HCEC 1CT (cell line): ENCODE measurements around the gene KIF11.

ENCODE experiments used
- DNase-seq: peaks from one replicate; pipeline ENCODE4 v3.0.0-alpha.2; 2017

Gene KIF11

GRCh38 chr10:92688927-92689662 is 96.2 kb downstream of the KIF11 start:
- peak; percentile 6 for DNase-seq

GRCh38 chr10:92689663-92690210 is 96.8 kb downstream of the KIF11 start, which contains the start of gene HHEX:
HHEX (plus strand) TSS chr10:92689955; CDS start chr10:92689987, 32 bp downstream.
- peak; percentile 68 for DNase-seq

DNA sequence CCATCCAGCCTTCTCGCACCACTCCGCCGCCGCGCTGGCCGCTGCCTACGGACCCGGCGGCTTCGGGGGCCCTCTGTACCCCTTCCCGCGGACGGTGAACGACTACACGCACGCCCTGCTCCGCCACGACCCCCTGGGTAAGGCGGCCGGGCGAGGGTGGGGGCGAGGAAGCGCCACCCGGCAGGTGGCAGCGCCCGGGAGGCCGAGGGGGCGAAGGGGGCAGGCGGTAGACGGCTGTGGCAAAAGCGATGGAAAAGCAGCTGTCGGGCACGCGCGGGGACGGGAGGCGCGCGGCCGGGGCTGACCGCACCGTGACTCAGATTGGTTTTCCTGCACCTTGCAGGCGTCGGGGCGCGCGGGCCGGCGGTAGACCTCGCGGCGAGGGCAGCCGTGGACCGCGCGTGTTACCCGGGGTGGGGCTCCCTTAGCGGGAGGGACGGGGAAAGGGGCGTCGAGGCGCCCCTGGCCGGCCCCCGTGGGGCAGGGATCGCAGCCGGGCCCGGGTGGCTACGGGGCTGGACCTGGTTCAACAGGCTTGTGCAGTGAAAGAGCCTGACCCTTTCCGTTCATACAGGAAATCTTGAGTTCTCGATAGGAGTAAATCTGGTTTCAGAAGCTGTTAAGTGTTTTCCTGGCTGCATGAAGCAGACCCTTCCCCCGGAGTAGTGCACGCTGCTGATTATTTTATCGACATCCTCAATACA is 97.4 kb downstream of the KIF11 start:
- DNase-seq, result peak; percentile 74

DNA sequence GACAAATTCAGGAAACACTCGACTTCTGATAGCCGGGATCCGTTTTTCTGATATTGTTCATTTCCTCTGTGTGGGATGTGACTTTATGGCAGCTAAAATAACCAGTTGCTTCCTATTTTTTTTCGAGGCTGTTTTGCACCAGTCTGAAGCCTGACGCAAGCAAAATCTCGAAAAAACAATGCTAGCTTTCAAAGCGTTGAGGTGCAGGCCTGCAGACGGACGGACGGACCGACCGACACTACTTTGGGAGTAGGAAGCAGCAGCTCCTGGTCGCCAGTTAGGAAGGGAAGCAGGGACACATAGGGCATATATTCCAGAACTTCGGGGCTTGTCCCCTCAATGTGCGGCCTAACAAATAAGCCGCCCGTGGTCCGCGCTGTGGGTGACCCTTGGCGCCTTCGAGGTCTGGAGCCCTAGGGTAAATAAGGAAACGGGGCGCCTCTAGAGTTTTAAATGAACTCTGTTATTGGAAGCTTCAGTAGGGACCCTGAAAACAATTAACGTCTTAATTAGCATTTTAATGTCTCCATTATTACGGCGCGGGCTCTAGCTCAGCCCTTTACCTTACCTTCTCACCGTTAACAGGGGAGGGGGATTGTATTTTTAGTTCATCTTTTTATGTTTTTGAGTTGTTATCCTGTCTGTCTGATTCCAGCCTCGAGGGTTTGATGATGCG is 98.1 kb downstream of the KIF11 start:
- DNase-seq, result no peak

DNA sequence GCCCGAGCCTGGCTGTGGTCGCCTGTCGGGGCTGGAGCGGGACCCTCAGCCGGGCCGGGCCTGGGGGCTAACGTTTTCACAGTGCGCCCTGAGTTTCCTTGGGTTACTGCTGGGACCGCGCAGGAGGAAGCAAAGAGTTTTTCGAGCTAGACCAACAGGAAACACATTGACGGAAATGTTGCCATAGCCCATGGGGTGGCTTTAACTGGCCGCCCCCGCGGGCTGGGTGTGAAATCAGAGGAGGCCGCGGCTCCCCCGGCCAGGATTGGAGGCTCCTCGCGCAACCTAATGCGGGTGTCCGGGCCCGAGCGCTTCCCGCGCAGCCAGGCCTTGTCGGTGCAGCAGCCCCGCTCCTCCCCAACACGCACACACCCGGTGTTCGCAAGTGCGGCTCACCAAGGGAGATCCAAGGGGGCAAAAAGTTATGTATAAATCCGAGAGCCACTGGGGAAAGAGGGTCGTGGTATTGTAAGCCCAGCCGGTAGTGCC is 98.7 kb downstream of the KIF11 start:
- DNase-seq, result no peak

DNA sequence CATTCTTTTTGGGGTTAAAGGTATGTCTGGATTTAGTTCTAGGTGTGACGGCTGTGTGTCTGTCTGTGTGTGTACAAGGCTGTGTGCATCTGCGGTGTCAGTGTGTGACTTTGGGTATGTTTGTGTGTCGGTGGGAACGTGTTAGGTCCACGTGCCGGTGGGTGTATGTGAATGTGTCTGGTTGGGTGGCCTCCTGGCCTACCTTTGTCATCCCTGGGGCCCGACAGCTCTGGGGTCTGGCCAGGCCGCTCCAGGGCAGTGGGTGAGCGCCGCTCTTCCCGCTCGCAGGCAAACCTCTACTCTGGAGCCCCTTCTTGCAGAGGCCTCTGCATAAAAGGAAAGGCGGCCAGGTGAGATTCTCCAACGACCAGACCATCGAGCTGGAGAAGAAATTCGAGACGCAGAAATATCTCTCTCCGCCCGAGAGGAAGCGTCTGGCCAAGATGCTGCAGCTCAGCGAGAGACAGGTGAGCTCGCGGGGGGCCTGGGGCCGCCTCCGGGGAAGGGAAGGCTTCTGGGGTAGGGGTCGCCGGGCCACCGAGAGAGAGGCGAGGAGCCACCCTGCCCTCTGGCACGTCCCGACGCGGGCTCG is 99.2 kb downstream of the KIF11 start:
- no peak for DNase-seq

GRCh38 chr10:92692697-92693533 is 100.0 kb downstream of the KIF11 start:
- no peak for DNase-seq

GRCh38 chr10:92693534-92693893 is 100.6 kb downstream of the KIF11 start:
- no peak for DNase-seq

DNA sequence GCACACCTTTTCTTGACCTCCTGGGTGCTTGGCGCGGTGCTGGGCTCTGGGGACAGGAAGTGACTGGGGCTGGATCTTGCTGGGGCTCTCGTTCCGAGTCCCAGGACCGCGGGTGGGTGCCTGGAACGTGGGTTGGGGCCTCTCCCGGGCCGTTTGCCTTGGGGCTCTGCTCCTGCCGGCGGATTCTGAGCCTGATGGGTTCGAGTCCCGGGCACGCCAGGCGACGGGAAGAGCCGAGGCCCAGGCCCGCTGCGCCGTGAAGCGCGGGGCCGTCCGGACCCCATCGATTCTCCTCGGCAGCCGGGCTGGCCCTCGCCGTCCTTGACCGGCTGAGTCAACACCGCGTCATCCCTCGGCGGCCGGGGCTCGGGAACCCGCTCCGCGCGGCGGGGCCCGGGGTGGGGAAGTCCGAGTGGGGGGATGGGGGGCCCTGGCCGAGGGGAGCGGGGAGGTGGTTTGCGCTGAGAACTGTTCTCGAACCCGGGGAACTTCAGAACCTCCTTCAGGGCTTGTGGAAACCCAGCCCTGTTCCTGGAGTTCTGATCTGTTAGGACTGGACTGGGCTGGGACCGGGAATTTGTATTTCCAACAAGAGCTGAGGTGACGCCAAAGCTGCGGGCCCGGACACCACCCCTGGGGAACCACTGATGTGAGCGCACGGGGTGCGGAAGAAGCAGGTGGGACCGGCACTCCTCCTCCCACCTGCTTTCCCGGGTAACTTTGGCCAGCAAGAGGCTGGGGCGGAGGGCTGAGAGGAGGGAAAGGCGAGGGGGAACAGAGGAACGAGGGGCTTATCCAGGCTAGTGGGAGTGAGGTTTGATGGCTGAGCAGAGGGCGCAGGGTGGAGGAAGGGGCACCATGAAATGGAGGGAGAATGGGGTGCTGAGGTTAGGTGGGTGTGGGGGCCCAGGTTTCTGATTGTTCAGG is 103.0 kb downstream of the KIF11 start:
- DNase-seq, result peak; percentile 59

- no peak for DNase-seq
Observed at GRCh38 chr10:92696606-92697383, 103.9 kb downstream of the KIF11 start.

DNA sequence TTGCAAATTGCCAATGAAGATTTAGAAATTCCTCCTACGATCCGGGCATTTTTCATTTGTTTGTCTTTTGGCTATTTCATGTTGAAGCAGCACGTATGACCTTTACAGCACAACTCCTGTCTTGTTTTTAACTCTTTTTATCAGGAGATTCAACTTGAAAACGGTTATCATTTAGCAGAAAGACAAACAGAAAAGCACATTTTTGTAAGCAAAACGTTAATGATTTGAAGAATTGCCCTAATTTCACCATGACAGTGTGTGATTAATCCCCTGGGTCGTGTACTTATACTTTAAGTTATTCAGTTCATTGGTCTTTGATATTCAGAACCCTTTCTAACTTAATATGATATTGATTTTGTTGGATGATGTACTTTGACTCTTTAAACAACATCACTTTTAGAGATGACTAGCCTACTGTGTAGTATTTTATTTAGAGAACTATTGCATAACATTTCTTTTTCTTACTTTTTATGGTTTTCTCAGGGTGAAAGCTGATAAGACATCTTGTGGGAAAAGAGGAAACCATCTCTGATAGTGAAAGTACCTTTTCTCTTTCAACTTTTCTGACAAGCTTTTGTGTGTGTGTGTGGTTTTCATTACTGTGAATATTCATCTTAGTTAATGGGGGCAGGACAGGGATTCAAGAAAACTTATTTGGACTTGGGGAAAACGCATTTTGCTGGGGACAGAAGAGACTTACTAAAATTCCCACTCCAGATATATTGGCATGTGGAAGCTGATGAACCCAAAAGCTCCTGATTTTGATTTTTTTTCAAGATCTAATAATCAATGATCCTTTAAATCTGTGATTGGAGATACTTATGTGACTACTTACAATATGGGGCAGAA is 105.0 kb downstream of the KIF11 start:
- no peak for DNase-seq

DNA sequence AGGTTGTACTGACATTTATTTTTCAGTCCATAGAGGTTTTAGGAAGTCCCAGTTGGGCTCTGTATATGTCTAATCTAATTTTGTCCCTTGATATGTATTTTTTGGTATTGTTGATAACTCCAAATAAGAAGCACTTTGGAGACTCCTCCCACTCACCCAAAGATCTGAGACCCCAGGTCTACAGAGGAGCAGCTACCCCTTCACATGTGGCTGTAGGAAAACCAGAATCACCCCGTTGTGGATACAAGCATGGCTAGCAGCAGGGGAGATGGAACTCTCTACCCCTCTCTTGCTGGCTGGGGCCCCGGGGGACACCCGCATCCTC is 106.2 kb downstream of the KIF11 start:
- DNase-seq, result no peak

- peak; percentile 18 for DNase-seq
Observed at GRCh38 chr10:92699518-92700381, 106.8 kb downstream of the KIF11 start.

DNA sequence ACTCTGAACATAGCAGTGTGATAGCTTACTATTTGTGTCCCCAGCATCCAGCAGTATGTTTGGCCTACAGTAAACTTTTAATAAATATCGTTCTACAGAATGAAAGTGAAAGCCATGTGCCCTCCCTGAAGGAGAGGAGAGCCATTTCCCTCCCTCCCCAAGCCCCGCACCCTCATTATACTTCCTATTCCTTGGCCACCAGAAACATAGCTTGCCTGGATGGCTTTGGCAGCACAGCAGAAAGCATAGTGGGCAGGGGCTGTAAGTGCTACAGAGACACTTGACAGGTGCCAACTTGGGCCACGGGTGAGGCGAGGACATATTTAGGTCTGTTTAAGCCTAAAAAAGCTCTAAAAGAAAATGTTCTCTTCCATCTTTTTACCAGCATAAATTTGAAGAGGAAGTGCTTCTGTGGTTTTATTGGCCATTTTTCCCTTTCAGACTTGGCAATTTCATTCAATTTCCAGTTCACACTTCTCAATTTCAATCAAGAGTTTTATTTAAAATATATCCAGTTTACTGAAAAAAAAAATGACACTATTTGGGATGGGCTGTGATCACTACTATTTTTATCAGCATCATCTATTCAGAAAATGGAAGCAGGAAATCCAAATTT is 109.5 kb downstream of the KIF11 start:
- DNase-seq, result no peak
